BE2C (cell line): ENCODE data around the gene BCL2L13.

Experiments used
- DNase-seq: peaks from one replicate; pipeline ENCODE4 v3.0.0-alpha.2; 2020
- H3K27me3 ChIP-seq: fragments of 250-450 bp; sonication (Bioruptor Pico); 2 replicates; pipeline ENCODE4 v1.5.1; 2020; ENCODE audit warnings: mild to moderate bottlenecking
- H3K36me3 ChIP-seq: fragments of 250-450 bp; sonication (Bioruptor Pico); 2 replicates; pipeline ENCODE4 v1.5.1; 2020; ENCODE audit warnings: mild to moderate bottlenecking
- H3K4me1 ChIP-seq: fragments of 250-450 bp; sonication (Bioruptor Pico); 2 replicates; pipeline ENCODE4 v1.5.1; 2020
- H3K4me3 ChIP-seq: 2 replicates; pipeline ENCODE4 v1.5.1; 2011; ENCODE audit warnings: low read depth, low read length
- H3K9me3 ChIP-seq: fragments of 250-450 bp; sonication (Bioruptor Pico); 2 replicates; pipeline ENCODE4 v1.5.1; 2020
- TF ChIP-seq, protein P1 (sequence below): IDR thresholded peaks from 2 replicates; pipeline ENCODE4 v1.5.1; 2012; ENCODE audit warnings: mild to moderate bottlenecking, low read depth, low read length

BCL2L13 gene

DNA sequence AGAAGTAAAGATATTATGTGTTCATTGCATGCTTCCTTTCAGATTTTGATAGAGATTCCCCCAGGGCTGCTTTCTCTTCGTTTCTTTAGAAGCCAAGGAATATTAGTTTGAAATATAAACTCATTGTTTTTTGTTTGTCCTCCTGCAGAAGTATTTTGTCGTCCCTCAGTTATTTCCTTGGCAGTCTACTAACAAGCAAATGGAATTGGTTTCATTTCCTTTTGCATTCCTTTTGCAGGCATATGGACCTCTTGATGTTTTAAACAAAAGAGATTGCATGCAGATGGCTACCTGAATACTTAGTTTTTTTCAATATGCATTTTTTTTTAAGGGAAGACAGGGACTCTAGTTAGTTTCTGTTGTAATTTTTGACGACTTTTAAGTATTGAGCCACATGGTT, 62.2 kb downstream of the BCL2L13 start:
- TF ChIP-seq, protein P1, sequence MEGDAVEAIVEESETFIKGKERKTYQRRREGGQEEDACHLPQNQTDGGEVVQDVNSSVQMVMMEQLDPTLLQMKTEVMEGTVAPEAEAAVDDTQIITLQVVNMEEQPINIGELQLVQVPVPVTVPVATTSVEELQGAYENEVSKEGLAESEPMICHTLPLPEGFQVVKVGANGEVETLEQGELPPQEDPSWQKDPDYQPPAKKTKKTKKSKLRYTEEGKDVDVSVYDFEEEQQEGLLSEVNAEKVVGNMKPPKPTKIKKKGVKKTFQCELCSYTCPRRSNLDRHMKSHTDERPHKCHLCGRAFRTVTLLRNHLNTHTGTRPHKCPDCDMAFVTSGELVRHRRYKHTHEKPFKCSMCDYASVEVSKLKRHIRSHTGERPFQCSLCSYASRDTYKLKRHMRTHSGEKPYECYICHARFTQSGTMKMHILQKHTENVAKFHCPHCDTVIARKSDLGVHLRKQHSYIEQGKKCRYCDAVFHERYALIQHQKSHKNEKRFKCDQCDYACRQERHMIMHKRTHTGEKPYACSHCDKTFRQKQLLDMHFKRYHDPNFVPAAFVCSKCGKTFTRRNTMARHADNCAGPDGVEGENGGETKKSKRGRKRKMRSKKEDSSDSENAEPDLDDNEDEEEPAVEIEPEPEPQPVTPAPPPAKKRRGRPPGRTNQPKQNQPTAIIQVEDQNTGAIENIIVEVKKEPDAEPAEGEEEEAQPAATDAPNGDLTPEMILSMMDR, result no peak
- no peak for DNase-seq
- peaks cover 23% of the 10 kb centered on the region for H3K36me3 ChIP-seq
- H3K9me3 ChIP-seq, result no peaks in the 10 kb centered on the region
- H3K4me3 ChIP-seq, result no peak overlapping the region
- no peaks in the 10 kb centered on the region for H3K27me3 ChIP-seq
- H3K4me1 ChIP-seq, result no peaks in the 10 kb centered on the region

DNA sequence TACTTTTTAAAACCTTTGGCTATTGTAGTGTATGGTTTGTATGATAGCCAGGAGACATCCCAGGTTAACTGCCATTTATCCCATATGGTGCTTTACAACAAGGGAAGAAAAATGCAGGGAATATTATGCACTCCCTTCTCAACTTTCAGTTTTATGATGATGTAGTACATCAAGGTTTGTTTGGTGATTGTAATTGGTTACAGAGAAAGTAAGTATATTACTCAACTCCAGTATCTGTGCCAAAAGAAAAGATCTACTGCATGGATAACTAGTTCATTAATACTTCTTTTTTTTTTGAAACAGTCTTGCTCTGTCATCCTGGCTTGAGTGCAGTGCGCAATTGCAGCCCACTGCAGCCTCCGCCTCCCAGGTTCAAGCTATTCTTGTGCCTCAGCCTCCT, 65.3 kb downstream of the BCL2L13 start:
- peaks cover 26% of the 10 kb centered on the region for H3K36me3 ChIP-seq
- TF ChIP-seq, protein P1, result no peak
- H3K4me1 ChIP-seq, result peaks cover 16% of the 10 kb centered on the region
- no peaks in the 10 kb centered on the region for H3K9me3 ChIP-seq
- no peak for DNase-seq
- no peak overlapping the region for H3K4me3 ChIP-seq
- no peaks in the 10 kb centered on the region; the same call in 1 of the 2 replicates for H3K27me3 ChIP-seq

DNA sequence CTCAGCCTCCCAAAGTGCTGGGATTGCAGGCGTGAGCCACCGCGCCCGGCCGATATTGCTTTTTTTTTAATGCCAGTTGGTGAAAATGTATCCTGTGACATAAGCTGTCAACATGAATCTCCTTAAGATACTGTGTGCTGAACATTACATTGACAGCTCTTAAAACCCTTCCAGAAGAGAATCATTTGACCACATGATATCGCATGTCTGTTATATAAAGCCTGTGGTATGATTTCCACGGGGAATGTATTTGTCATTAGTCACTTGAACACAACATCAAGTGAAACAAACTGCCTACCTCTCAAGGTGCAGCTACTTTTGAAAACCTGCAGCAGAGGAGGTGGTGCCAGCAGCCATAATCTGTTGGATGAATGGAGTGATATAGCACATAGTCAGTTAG, 67.0 kb downstream of the BCL2L13 start:
- no peak for DNase-seq
- H3K9me3 ChIP-seq, result no peaks in the 10 kb centered on the region
- peaks cover 28% of the 10 kb centered on the region for H3K36me3 ChIP-seq
- no peak overlapping the region for H3K4me3 ChIP-seq
- peaks cover 16% of the 10 kb centered on the region for H3K4me1 ChIP-seq
- TF ChIP-seq, protein P1, result no peak
- no peaks in the 10 kb centered on the region; the same call in 1 of the 2 replicates for H3K27me3 ChIP-seq

DNA sequence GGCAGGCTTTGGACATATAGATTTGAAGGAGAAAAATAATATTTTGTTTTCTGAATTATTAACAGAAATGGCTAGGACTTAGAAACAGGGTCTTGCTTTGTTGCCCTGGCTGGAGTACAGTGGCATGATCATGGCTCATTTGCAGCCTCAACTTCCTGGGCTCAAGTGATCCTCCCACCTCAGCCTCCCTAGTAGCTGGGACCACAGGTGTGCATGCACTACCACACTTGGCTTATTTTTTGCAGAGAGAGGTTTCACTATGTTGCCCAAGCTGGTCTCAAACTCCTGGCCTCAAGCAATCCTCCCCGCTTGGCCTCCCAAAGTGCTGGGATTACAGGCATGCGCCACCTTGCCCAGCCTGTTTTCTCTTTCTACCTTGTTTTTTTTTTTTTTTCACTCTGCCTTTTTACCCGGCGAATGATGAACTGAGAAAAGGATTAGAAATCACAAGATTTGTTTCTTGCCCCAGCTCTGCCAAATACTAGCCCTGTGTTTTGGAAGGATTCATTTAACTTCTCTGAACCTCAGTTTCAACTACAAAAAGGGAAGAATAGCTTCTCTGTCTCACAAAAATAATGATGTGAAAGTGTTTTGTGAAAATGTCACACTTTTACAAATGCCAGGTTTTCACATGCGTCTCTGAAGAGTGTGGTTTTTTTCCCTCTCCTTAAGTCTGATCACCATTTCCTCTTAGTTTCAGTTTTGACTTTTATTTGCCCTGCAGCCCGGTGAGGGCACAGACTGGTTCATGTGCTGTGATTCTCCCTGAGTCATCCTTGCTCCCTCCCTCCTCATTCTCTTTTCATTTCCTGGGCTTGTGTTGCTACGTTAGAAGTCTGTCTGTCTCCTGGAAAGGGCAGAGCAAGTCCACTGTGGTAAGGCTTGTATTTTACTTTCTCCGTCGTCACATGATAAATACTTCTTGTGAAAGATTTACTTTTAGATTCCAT, 67.7 kb downstream of the BCL2L13 start:
- Histone ChIP-seq H3K4me1 (peaks cover 16% of the 10 kb centered on the region), H3K27me3 (no peaks in the 10 kb centered on the region; the same call in 1 of the 2 replicates), H3K4me3 (peak overlapping the region; percentile 28), H3K9me3 (no peaks in the 10 kb centered on the region), H3K36me3 (peaks cover 28% of the 10 kb centered on the region)
- DNase-seq, result peak; percentile 46
- TF ChIP-seq, protein P1, result no peak

DNA sequence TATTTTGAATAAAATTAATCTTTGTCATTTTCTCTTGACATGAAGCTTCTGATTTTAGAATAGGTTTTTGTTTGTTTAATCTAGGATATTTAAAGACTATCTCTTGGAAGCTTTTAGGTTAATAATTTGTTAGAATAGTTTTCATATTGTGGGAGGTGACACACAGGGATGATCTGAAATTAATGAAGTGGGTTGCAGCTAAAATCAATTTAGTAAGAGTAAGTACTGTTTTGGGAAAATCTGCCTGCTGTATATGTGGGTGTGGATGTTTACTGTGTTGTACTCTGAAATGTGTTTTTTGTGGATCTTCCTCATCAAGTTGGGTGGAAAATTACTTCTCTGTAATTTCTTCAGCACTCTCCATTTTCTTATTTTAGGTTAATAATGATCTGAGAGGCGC, 68.4 kb downstream of the BCL2L13 start:
- Histone ChIP-seq H3K9me3 (no peaks in the 10 kb centered on the region), H3K36me3 (peaks cover 28% of the 10 kb centered on the region), H3K4me1 (peaks cover 16% of the 10 kb centered on the region), H3K27me3 (no peaks in the 10 kb centered on the region; the same call in 1 of the 2 replicates), H3K4me3 (peak overlapping the region; percentile 28)
- TF ChIP-seq, protein P1, result no peak
- DNase-seq, result no peak

DNA sequence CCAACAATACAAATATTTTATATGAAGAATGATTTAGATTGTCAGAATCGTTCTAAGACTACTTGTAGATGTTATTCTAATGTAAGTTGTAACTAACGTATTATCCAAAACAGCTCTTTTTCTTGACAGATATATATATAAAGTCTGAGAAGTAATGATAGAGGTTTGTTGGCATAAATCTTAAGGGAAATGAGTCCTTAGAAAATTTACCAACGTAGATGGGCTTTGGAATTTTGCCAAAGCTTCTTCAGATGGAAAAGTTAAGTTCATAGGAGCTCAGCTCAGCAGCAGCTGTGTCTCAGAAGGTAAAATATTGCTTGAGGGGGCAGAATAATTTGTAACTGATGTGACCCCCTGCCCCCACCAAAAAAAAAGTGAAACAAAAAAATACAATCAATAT, 69.0 kb downstream of the BCL2L13 start:
- Histone ChIP-seq H3K9me3 (no peaks in the 10 kb centered on the region), H3K4me3 (peak overlapping the region; percentile 28), H3K36me3 (peaks cover 25% of the 10 kb centered on the region), H3K4me1 (peaks cover 20% of the 10 kb centered on the region), H3K27me3 (no peaks in the 10 kb centered on the region; the same call in 1 of the 2 replicates)
- TF ChIP-seq, protein P1, result no peak
- no peak for DNase-seq
